Vagina (tissue), 2 donors: ENCODE data around the gene NTRK1. TPM values are rescaled to one million over a fixed set of nuclear protein-coding genes. Genes with fewer than 3 reads are reported as not detected.

Experiments used
- DNase-seq, 2 donors: peaks; one replicate each; pipeline ENCODE4 v3.0.0-alpha.2; 2017; ENCODE audit errors: extremely low spot score in 2 of 2
- H3K27ac ChIP-seq: fragments of 200-600 bp; sonication (generic); one replicate; pipeline ENCODE4 v1.5.1; 2019
- H3K27me3 ChIP-seq: fragments of 200-600 bp; sonication (generic); one replicate; pipeline ENCODE4 v1.5.1; 2019
- H3K36me3 ChIP-seq, 2 donors: fragments of 200-600 bp; sonication (generic); one replicate each; pipeline ENCODE4 v1.5.1; 2017 to 2019
- H3K4me1 ChIP-seq: fragments of 200-600 bp; sonication (generic); one replicate; pipeline ENCODE4 v1.5.1; 2019
- H3K4me3 ChIP-seq, 2 donors: fragments of 200-600 bp; sonication (generic); 1 replicate in 1 of 2; 2 replicates in 1 of 2; pipeline ENCODE4 v1.5.1; 2016 to 2019
- H3K9me3 ChIP-seq: fragments of 200-600 bp; sonication (generic); one replicate; pipeline ENCODE4 v1.5.1; 2019
- CTCF ChIP-seq, 3 experiments: fragments of 450-650 bp in 2 of 3; fragments of 200-600 bp in 1 of 3; sonication (generic) in 1 of 3; IDR thresholded peaks; one replicate each; pipeline ENCODE4 v1.5.1; 2017 to 2019; ENCODE audit warnings: antibody characterized with exemption in 3 of 3, mild to moderate bottlenecking in 2 of 3, moderate library complexity in 2 of 3
- POLR2A ChIP-seq, 2 donors: fragments of 450-650 bp; IDR thresholded peaks; one replicate each; pipeline ENCODE4 v1.6.1; 2017; ENCODE audit warnings: antibody characterized with exemption in 2 of 2, mild to moderate bottlenecking in 2 of 2, moderate library complexity in 2 of 2
- POLR2AphosphoS5 ChIP-seq, 2 donors: sonication (generic); formaldehyde crosslinking; IDR thresholded peaks; one replicate each; pipeline ENCODE4 v1.9.0; 2017; ENCODE audit warnings: antibody characterized with exemption in 2 of 2, mild to moderate bottlenecking in 2 of 2, low read depth in 1 of 2; ENCODE audit not compliant: insufficient read depth in 1 of 2
- intact Hi-C: fragments of 100-400 bp; cut with DNase I; formaldehyde crosslinking; loops from one replicate; pipeline ENCODE4 v1.15.1; 2023
- total RNA-seq: library from RNA; depleted of rRNA; stranded (reverse); fragments of >200 nt; gene quantifications from one replicate; pipeline ENCODE4 v1.2.3, GENCODE V29; 2016

Gene NTRK1
- total RNA-seq, 1 donor from 2014 or later: 2.9 TPM

- H3K27me3 ChIP-seq: no peaks in the 10 kb centered on the region
Observed at GRCh38 chr1:156869455-156869854, 8.8 kb downstream of the NTRK1 start.

GRCh38 chr1:156873659-156874058 lies 13.0 kb downstream of the NTRK1 start:
- Histone ChIP-seq H3K36me3 (no peaks in the 10 kb centered on the region), H3K27ac (no peak overlapping the region), H3K4me3 (no peak overlapping the region), H3K4me1 (no peaks in the 10 kb centered on the region), H3K9me3 (no peaks in the 10 kb centered on the region), H3K27me3 (no peaks in the 10 kb centered on the region)
- intact Hi-C loops: no loop called here
- DNase-seq: no peak
- TF ChIP-seq POLR2AphosphoS5 (IDR thresholded peaks at IDR 0.05; ENCODE audit: insufficient read depth in 1 of 2, low read depth in 1 of 2): no peak
- TF ChIP-seq POLR2A (IDR thresholded peaks at IDR 0.05): no peak
- TF ChIP-seq CTCF (IDR thresholded peaks at IDR 0.05): no peak

More at GRCh38 chr1:156869455-156869854, 8.8 kb downstream of the NTRK1 start:
- no peak overlapping the region for H3K27ac ChIP-seq
- DNase-seq: no peak
- TF ChIP-seq POLR2A (IDR thresholded peaks at IDR 0.05): no peak
- H3K9me3 ChIP-seq: no peaks in the 10 kb centered on the region
- no peaks in the 10 kb centered on the region for H3K4me1 ChIP-seq
- intact Hi-C loops: no loop called here
- H3K4me3 ChIP-seq: no peak overlapping the region
- H3K36me3 ChIP-seq: no peaks in the 10 kb centered on the region

- Histone ChIP-seq H3K4me1 (no peaks in the 10 kb centered on the region), H3K9me3 (no peaks in the 10 kb centered on the region), H3K27me3 (no peaks in the 10 kb centered on the region), H3K4me3 (no peak overlapping the region), H3K27ac (no peak overlapping the region), H3K36me3 (no peaks in the 10 kb centered on the region)
- no peak for DNase-seq
- TF ChIP-seq CTCF (IDR thresholded peaks at IDR 0.05): no peak
- no peak for TF ChIP-seq POLR2AphosphoS5 (IDR thresholded peaks at IDR 0.05; ENCODE audit: insufficient read depth in 1 of 2, low read depth in 1 of 2)
- no peak for TF ChIP-seq POLR2A (IDR thresholded peaks at IDR 0.05)
- intact Hi-C loops: no loop called here
Observed at GRCh38 chr1:156874142-156874541, 13.5 kb downstream of the NTRK1 start.

- Histone ChIP-seq H3K4me1 (no peaks in the 10 kb centered on the region), H3K27ac (no peak overlapping the region), H3K4me3 (no peak overlapping the region), H3K9me3 (no peaks in the 10 kb centered on the region), H3K36me3 (no peaks in the 10 kb centered on the region), H3K27me3 (no peaks in the 10 kb centered on the region)
- TF ChIP-seq POLR2A (IDR thresholded peaks at IDR 0.05): no peak
- no peak for TF ChIP-seq CTCF (IDR thresholded peaks at IDR 0.05)
- TF ChIP-seq POLR2AphosphoS5 (IDR thresholded peaks at IDR 0.05; ENCODE audit: insufficient read depth in 1 of 2, low read depth in 1 of 2): no peak
- DNase-seq: no peak
- intact Hi-C loops: no loop called here
Observed at GRCh38 chr1:156874572-156875340, 14.1 kb downstream of the NTRK1 start.

- H3K4me1 ChIP-seq: no peaks in the 10 kb centered on the region
- no peaks in the 10 kb centered on the region for H3K36me3 ChIP-seq
- H3K27me3 ChIP-seq: no peaks in the 10 kb centered on the region
- no peaks in the 10 kb centered on the region for H3K9me3 ChIP-seq
- no peak overlapping the region for H3K4me3 ChIP-seq
- TF ChIP-seq CTCF (IDR thresholded peaks at IDR 0.05): no peak
- no peak for TF ChIP-seq POLR2A (IDR thresholded peaks at IDR 0.05)
- no peak for TF ChIP-seq POLR2AphosphoS5 (IDR thresholded peaks at IDR 0.05; ENCODE audit: insufficient read depth in 1 of 2, low read depth in 1 of 2)
- no peak for DNase-seq
- intact Hi-C loops: no loop called here
- no peak overlapping the region for H3K27ac ChIP-seq
Observed at GRCh38 chr1:156875341-156875615, 14.6 kb downstream of the NTRK1 start.
